SU-DHL-6 (cell line): ENCODE measurements around the gene FAM240A.

Source experiments
- CTCF ChIP-seq: fragments of 200-600 bp; sonication (generic); IDR thresholded peaks from one replicate; pipeline ENCODE4 v1.5.1; 2017; ENCODE audit warnings: antibody characterized with exemption, mild to moderate bottlenecking, low read length, moderate library complexity; ENCODE audit not compliant: insufficient read depth, poor library complexity, severe bottlenecking
- EZH2phosphoT487 ChIP-seq: fragments of 200-600 bp; sonication (generic), shearing (Covaris generic); conservative IDR thresholded peaks from 2 replicates; pipeline ENCODE4 v1.6.1; 2018; ENCODE audit warnings: mild to moderate bottlenecking, antibody characterized with exemption, low read length, moderate library complexity, mixed read lengths

- no peak for TF ChIP-seq CTCF
- TF ChIP-seq EZH2phosphoT487: no peak
These were observed 18.3 kb upstream of the FAM240A start for GRCh38 chr3:46593979-46594378.
